KG1 (cell line): ENCODE data around the gene THBS1.

ENCODE experiments used
- DNase-seq: peaks from one replicate; lab custom pipeline; 2025; lab: John Stamatoyannopoulos, UW

THBS1 gene

DNA sequence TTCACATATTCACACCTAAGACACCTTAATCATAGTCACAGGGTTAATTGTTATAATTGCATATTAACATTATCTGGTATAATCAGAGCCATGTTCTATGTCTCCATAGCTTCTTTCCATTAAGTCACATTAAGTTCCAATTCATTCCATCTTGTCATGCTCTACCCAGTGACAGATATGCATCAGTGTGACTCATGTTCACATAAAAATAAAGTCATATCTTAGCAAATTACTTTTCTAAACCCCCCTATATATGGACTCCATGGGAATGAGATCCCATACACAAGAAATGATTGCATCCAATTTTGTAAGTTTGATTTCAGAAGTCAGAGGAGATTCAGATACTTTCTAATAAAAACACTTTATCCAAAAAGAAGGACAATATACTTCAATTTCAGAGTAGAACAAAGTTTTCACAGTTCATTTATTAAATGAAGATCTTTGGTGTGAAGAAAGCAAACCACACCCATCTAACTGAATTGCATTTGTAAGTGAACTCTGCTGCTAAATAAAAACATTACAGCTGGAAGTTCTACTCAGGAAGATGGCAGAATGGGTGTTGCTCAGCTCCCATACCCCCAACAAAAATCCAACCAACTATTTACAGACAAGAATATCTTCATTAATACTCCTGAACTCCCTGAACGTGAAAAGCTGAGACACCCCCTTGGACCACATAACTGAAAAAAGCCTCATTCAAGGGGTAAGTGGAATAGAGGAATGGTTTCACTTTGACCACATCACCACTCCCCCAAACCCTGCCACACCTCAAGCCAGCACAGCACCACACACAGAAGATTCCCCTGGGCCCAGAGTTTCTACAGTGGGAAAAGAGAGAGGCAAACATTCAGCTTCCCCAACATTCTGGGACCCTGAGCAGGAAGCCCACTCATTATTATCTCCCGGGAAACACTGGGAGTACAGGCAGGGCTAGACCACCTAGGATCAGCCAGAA is 27.6 kb downstream of the THBS1 start:
- no peak for DNase-seq

DNA sequence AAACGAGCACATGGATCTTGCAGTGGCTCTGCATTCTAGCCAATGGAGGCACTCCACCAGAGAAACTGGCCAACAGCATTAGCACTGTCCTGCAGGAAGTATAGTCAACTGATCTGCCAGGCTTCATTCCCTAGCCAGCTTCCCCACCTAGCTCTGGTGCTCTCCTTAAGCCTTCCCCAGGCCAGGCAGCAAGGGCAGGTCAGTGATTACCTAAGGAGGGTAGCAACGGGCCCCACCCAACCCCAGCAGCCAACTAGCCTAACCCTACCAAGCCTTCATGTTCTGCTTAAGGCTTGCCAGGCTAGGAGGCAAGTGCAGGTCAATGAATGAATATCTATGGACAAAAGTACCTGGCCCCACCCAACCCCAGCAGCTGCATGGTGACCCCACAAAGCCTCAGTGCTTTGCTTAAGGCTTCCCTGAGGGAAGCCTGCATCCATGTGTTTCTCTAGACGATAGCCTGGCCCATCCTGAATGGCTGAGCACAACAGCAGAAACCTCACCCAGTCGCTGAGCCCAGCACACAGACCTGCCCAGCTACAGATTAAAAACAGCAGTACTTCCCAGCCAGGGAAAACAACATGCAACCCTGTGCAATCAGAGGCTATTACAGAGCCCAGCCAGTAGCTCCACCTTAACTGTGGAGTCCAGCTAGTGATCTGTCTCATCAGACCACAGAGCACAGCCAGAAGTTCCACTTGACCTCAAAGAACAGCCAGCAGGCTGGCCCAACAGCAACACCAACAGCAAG is 28.5 kb downstream of the THBS1 start:
- no peak for DNase-seq

DNA sequence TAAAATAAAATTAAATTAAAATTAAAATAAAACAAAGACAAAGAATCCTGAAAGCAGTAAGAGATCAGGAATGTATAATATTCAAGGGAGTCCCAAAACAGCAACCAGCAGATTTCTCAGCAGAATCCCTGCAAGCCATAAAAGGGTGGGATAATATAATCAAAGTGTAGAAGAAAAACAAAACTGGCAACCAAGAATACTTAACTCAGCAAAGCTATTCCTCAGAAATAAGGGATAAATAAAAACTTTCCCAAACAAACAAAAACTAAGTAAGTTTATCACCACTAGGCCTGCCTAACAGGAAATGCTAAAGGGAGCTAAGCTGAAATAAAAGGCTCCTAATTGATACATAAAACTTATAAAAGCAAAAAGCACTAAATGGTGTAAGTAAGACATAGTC is 29.8 kb downstream of the THBS1 start:
- DNase-seq = no peak

DNA sequence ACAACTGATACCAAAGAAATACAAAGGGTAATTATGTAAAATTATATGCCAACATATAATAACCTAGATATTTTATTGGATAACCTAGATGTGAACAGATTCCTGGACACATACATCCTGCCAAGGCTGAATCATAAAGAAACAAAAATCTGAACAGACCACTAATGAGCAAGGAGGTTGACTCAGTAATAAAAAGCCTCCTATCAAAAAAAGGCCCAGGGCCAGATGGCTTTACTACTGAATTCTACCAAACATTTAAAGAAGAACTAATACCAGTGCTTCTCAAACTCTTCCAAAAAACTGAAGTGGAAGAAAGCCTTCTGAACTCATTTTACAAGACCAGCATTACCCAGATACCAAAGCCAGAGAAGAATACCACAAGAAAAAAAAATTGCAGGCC is 32.4 kb downstream of the THBS1 start:
- no peak for DNase-seq

DNA sequence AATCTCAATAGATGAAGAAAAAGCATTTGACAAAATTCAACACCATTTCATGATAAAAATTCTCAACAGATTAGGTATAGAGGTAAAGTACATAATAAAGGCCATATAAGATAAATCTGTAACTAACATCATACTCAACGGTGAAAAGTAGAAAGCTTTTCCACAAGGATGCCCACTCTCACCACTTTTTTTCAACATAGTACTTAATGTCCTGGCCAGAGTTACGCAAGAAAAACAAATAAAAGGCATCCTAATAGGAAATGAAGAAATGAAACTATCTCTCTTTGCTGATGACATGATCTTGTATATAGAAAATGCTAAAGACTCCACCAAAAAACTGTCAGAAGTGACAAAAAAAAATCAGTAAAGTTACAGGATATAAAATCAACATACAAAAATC is 33.0 kb downstream of the THBS1 start:
- DNase-seq = no peak

DNA sequence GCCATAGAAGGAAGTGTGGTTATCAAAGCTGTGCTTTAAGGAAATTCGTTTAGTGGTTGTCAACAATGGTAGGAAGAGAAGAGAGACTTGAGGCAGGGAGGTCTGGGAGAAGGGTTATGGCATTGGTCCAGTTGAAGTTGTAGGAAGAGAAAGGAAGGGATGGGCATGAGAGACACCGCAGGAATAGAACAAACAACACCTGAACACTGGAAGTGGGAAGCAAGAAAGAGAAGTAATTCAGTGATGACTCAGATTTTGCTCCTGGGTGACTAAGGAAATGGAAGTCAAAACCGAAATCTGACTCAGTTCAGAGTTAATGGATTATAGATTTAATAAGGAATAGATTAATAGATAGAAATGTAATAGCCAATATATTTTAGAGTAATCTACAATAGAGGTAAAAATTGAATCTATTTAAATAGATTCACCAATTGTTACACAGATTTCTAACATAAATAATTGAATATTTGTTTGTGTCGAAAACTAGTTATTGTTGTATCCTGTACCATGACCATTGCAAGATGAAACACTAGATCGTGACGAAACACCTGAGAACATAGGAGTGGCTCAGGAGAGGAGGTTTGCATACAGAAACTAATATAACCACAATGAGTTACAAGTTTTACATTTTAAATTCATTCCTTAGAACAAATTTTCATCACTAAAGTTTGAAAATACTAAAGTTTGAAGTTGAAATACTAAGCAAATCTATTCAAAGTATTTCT is 36.0 kb downstream of the THBS1 start:
- DNase-seq = no peak

DNA sequence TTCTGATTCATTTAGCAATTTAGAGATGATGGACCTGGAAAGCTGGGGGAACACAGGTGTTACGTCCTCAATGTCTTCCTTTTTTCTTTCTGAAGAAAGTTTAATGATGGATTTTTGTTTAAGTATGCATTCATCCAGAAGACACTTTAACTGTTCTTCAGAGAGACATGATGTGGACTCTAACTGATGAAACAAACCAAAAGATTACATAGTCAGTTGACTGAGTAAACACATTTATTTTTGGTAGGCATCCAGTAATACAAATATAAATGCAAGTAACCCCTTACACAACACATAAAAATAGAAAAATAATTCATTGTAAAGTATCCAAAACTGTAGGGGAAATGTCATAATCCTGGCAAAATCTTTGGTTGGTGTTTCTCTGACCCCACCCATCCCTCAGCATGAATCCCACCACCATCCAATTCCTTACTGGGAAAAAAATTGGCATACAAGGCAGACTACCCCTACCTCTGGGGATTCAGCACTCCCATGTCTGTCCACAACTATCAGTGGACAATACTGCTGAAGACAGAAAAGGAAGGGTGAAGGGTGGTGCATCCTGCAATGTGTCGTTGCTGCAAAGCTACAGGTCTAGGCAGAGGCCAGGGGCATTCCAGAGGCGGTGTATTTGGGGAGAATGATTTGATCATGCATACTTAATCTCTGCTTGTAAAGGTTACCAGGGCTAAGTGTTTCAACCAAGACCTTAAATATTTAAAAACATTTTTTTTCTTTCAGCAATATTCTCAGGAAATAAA is 37.4 kb downstream of the THBS1 start:
- DNase-seq = no peak

DNA sequence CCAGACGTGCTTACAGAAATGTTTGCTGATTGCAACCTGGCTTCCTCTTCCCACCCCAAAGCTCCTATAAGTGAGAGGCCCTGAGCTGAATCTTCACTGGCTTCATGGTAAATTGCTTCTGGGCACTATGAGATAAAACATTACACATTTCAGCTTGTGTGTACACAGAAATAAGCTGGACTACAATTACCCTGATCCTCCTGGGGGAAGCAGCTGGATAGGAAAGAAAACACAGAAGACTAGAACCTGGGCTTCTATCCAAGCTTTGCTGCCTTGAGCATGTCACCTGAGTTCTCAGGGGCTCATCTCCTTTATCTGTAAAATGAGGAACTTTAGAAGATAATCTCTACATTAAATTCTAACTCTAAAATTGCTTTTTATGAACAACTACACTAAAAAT is 40.3 kb downstream of the THBS1 start:
- DNase-seq = no peak

DNA sequence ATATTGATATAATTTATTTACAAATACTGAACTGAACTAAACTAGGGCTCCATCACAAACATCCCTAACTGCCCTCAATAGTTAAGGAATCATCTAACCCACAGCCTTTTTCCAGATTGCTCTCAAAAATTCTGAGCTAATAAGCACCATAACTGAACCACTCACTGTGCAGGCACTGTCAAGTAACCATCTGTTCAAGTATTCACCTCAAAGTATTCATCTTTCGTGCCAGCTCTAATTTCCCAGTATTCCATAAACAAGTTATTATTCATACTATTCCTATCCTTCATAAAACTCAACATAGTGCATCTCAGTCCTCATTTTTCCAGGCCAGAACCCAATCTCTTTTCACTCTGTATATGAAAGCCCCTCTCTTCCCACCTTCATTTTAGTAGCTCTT is 41.1 kb downstream of the THBS1 start:
- no peak for DNase-seq

DNA sequence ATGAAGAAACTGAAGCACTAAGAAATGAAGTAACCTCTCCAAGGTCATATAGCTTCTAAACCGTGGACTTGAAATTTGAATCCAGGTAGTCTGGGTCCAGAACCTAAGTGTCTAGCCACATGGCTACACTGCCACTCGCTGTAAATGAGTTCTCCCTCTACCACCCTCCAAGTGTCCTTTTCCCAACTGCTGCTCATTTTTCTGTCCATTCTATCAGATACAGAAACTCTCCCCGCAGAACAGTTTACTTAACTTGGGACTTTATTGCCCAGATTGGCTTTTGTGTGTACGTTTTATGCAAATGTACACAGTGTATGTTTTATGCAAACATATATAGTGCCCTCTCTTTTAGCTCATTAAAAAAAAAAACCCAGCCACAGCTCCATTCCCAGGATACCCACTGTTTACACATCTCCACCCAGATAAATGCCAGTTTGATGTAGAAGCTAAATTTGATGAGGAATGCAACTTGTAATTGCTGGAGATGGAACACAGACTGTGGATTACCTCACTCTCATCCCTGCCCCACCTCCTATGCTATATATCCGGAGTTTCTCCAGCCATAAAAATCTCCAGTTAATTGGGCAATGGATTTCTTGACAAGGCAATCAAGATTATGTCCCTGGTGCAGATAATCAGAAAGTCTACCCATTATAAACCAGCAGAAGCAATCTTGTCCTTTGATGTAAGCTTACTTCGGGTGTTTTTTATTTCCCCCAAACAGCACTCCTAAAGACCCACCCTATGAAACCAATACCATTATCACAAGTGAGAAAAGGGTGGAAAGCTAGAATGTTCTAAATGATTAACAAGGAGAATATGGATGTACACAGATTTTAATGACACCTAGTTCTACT is 42.0 kb downstream of the THBS1 start:
- no peak for DNase-seq

DNA sequence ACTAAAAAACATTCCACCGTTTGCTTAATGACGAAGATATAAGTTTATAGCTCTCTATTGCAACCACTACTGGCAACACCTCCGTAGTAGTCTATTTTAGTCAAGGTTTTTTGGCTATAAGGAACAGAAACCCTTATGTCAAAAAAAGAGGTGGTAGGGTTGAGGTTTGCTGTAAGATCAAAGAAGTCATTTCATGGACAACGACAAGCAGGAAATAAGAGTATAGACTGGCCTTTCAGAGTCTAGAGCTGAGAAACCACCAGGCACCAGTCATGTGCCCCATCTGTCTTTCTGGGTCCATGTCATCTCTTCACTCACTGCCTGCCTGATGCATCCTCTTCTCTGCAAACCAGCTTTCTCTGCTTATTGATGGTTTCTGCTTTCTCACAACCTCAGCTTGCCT is 42.7 kb downstream of the THBS1 start:
- no peak for DNase-seq

DNA sequence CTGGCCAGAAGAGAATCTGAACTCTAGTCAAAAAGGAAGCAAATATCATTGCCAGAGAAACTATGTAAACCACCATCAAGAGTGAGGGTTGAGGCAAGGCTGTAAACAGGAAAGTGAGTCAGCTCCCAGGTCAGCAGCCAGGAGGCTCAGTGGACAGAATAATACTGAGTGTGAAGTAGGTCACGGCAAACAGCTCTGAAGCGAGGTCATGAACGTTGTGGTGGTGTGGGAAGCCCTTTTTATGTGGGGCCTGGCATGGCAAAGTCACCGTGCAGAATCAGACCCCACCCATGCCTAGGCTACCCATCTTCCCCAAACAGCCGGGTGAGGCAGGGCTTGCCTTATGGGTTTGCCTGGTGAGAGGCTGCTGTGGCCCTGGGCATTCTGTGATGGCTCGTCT is 43.9 kb downstream of the THBS1 start:
- peak; percentile 29 for DNase-seq

DNA sequence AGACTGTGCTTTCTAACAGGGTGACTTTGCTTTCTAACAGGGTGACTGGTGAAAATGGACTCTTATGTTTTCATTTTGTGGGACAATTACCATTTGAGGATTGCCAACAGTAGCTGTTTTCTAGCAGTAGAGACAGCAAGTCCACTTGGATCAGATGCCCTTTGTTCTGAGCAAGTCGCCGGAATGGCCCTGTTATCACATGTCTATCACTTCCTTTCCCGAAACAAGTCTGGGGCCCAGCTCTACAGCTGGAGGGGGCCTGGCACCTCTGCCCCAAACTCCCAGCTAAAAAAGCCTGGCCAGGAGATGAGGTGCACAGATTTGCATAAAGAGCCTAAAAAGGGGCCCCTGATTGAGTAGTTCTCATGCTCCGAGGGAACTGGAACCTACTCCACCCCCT is 44.6 kb downstream of the THBS1 start:
- DNase-seq = no peak

DNA sequence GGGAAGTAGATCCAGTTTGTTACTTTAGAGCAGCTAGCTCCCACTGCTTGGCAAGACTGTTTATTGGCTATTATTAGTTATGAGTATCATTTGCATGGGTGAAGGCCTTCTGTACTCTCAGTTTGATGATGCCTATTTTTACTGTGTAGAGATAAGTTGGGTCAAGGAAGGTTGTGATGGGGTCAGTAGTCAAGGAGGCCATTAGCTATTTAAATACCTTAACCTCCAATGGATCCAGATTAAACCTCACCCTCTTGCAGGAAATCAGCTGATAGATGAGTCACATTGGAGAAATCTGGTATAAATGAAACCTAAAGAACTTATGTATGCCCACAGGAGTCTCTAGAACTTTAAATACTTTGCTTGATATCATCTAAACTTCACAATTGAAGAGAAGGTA is 45.0 kb downstream of the THBS1 start:
- no peak for DNase-seq

DNA sequence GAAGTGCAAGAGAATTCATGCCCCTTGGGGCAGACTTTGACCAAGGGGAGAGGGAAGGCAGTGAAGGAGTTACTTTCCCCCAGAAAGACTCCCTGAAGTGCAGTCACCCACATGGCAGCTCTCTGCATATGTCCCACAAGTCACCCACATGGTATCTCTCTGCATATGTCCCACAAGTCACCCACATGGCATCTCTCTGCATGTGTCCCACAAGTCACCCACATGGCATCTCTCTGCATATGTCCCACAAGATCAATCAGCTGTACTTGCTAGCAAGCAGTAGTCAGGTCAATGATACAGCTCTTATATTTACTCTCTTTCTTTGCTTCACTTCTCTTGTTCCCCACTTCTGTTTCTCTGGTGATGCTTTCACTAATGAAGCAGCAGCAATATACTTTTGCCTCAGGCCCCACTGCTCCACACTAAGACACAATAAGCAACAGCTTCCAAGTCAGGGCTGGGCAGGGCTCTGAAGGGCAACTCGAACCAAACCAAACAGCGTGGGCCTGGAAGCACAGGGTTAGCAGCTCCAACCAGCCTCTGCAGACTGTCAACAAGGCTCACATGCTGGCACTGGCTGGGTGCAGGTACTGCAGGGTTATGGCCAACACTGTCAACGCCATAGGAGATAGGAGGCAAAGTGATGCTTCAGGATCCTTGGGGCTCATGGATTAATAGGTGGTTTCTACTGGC is 46.7 kb downstream of the THBS1 start:
- no peak for DNase-seq

DNA sequence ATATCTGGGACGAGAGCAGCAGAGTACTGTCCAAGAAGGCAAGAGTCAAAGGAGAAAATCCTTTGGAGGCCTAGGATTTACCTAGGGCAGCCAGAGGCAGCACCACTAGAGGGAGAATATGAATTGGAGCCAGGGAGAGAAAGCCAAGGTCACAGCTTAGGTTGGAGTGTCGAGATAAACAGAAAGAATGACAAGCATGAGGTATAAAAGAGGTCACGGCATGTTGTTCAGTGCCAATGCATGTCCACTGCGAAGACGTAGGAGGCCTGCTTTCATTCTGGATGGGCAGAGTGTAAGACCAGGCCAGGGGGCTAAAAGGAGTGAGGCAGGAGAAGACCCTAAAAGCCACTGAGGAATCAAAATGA is 47.2 kb downstream of the THBS1 start:
- DNase-seq = no peak

DNA sequence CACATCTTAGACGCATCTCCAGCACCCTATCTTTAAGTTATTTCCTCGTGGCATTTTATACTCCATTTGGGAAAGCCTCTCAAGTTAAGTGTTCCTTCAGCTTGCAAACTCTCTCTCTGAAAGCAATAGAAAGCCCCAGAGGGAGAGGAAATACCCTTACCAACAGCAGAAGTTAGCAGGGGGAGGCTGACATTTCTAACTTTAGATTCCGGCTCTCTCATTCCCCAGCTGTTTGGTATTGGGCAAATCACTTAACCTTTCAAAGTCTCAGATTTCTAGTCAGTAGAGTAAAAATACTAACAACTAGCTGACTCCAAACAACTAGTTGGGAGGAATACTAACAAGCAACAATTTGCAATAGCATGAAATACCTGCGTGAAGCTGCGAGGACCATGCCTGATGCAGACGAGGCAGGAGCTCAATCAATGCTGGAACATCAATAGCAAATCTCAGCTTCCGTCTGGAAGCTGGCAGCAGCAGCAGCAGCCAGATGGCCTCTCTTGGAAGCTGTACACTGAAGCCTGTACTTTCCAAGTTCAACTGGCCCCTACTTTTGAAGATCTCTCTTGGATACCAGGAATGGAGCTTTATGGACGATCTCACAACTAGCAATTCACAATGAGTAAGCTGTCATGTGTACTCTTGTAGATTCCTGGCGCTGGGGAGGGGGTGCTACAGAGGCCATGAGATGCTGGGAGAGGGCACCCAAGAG is 47.8 kb downstream of the THBS1 start:
- no peak for DNase-seq

DNA sequence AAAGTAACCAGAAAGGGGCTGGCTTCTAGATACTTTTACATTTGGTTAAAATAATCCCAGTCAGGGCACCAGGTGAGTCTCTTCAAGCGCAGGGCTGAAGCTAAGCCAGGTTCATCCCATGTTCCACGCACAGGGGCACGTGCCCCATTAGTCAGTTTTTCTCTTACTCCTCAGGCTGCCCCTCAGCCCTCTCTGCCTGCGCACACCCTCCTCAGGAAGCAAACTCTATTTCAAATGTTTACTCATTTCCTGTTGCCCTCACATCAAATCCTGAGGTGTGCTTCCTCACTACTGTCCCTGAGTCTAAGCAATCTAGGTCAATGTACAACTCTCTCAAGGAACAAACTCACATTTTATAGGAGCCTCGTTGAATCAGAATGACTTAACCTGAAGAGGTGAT is 48.5 kb downstream of the THBS1 start:
- DNase-seq = peak; percentile 25

DNA sequence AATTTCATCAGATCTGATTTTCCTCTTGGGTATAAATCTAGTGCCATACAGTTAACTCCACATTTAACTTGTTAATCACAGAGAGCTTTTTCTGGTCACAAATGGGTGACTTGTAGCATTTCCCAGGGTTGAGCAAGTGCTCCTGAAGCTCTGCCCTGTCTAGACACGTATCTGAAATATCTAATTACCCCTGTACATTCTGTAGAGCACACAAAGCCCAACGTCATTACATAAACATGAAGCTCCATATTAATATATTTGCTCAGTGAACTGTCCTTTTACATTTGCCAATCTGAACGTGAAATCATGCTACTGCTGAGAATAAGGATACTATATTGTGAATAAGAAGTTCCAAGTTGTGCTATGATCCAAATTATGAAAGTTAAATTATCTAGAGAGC is 49.0 kb downstream of the THBS1 start:
- DNase-seq = no peak

DNA sequence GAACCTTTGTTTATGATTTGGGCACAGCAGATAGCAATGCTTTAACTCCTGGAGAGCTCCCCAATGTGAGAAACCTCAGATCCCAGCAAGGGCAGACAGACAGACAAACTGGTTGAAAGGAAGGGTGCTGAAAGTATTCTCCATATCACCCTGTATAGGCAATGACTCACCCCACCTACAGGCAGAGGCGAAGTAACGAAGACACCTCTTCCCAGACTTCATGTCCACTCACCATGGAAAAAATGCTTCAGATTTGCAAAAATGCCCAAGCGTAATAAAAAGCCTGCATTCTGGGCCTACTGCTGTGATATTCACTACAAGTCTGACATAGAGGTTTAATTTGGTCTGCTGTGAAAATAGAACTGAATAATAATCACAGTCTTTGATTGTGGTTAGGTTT is 50.5 kb downstream of the THBS1 start:
- no peak for DNase-seq
